Transverse colon (tissue), 4 donors: ENCODE data around the gene SLC23A1. TPM values are rescaled to one million over a fixed set of nuclear protein-coding genes. Genes with fewer than 3 reads are reported as not detected.

ENCODE experiments used
- DNase-seq: peaks from one replicate; pipeline ENCODE4 v3.0.0-alpha.2; 2019
- H3K27ac ChIP-seq, 4 donors: fragments of 200-600 bp; sonication (generic); 2 replicates each; pipeline ENCODE4 v1.5.1; 2016 to 2018; ENCODE audit warnings: inconsistent platforms in 4 of 4
- H3K27me3 ChIP-seq: fragments of 200-600 bp; sonication (generic); 2 replicates; pipeline ENCODE4 v1.5.1; 2017; ENCODE audit warnings: inconsistent platforms
- H3K36me3 ChIP-seq, 4 donors: fragments of 200-600 bp; sonication (generic); 2 replicates each; pipeline ENCODE4 v1.5.1; 2017 to 2019; ENCODE audit warnings: inconsistent platforms in 4 of 4
- H3K4me1 ChIP-seq, 4 donors: fragments of 200-600 bp; sonication (generic); 2 replicates each; pipeline ENCODE4 v1.5.1; 2017 to 2020; ENCODE audit warnings: inconsistent platforms in 4 of 4
- H3K4me3 ChIP-seq, 4 donors: fragments of 200-600 bp; sonication (generic); 1 replicate in 1 of 4; 2 replicates in 3 of 4; pipeline versions ENCODE4 v1.5.1 to v1.6.1; 2017 to 2019; ENCODE audit warnings: inconsistent platforms in 4 of 4
- H3K9me3 ChIP-seq, 2 donors: fragments of 200-600 bp; sonication (generic); 2 replicates each; pipeline ENCODE4 v1.5.1; 2017 to 2019; ENCODE audit warnings: inconsistent platforms in 2 of 2
- EP300 ChIP-seq: sonication (generic); formaldehyde crosslinking; IDR thresholded peaks from one replicate; pipeline ENCODE4 v1.6.1; 2017; ENCODE audit warnings: antibody characterized with exemption, low read depth
- POLR2A ChIP-seq: fragments of 450-650 bp; IDR thresholded peaks from one replicate; pipeline ENCODE4 v1.6.1; 2016; ENCODE audit warnings: antibody characterized with exemption, mild to moderate bottlenecking, moderate library complexity
- POLR2AphosphoS5 ChIP-seq, 3 donors: sonication (generic); formaldehyde crosslinking; IDR thresholded peaks; one replicate each; pipeline ENCODE4 v1.6.1; 2016; ENCODE audit warnings: antibody characterized with exemption in 3 of 3
- WGBS, 2 donors: methylation state at CpG; one replicate each; pipeline ENCODE4 v1.1.5; 2018; ENCODE audit warnings: low coverage in 1 of 2; 5-methylcytosine and 5-hydroxymethylcytosine counted together
- in situ Hi-C, 4 donors: fragments of 200-750 bp; cut with MboI; loops; one replicate each; pipeline versions ENCODE4 v1.15.0 to v1.15.1; 2017; ENCODE audit warnings: low sequenced_read_pairs in 3 of 4, low pct_ligation_motif_present in 1 of 4, low pct_unique_long_range_greater_than_20kb in 1 of 4
- intact Hi-C: fragments of 100-400 bp; cut with DNase I; formaldehyde crosslinking; loops from one replicate; pipeline ENCODE4 v1.15.1; 2023; ENCODE audit warnings: low total_unique reads
- total RNA-seq, 4 donors: library from RNA; depleted of rRNA; stranded (reverse); fragments of >200 nt; gene quantifications; one replicate each; pipeline ENCODE4 v1.1.0, GENCODE V29; 2016
- TF ChIP-seq, protein P1 (sequence below), 5 experiments: fragments of 200-600 bp in 3 of 5; fragments of 450-650 bp in 2 of 5; sonication (generic) in 3 of 5; IDR thresholded peaks; 1 replicate in 2 of 5; 2 replicates in 3 of 5; pipeline ENCODE4 v1.5.1; 2016 to 2017; ENCODE audit warnings: antibody characterized with exemption in 5 of 5, inconsistent platforms in 3 of 5, mild to moderate bottlenecking in 2 of 5, moderate library complexity in 1 of 5

SLC23A1 gene
- total RNA-seq, 4 donors from 2014 or later, result 0.80 to 9.5 (median 7.4) TPM; not detected in 1

DNA sequence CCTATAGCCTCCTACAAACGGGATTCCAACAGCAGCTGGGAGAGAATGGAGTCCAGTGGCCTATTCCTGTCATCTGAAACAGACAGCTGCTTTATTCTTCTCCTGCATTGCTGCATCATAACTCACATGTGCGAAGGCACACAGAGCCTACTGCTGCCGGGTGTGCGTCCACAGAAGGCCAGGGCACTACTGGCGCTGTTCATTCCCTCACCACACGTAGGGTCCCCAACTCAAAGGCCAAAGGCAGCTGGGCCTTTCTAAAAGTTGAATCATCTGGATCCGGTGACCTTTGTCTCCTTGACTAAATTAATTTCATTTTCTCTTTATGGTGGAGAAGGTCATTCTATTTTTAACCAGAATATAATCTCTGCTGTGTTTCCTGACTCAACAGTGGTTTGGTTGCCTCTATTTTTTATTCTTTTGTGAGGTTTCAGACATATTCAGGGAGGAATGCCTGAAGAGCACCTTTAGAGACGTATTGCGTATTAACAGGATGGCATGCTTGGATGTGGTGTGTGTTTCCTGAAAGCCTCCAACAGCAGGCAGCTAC is 31.6 kb upstream of the SLC23A1 start:
- TF ChIP-seq EP300, result no peak
- no peak for TF ChIP-seq POLR2AphosphoS5 (IDR thresholded peaks at IDR 0.05)
- TF ChIP-seq, protein P1, sequence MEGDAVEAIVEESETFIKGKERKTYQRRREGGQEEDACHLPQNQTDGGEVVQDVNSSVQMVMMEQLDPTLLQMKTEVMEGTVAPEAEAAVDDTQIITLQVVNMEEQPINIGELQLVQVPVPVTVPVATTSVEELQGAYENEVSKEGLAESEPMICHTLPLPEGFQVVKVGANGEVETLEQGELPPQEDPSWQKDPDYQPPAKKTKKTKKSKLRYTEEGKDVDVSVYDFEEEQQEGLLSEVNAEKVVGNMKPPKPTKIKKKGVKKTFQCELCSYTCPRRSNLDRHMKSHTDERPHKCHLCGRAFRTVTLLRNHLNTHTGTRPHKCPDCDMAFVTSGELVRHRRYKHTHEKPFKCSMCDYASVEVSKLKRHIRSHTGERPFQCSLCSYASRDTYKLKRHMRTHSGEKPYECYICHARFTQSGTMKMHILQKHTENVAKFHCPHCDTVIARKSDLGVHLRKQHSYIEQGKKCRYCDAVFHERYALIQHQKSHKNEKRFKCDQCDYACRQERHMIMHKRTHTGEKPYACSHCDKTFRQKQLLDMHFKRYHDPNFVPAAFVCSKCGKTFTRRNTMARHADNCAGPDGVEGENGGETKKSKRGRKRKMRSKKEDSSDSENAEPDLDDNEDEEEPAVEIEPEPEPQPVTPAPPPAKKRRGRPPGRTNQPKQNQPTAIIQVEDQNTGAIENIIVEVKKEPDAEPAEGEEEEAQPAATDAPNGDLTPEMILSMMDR (IDR thresholded peaks at IDR 0.05), result no peak
- TF ChIP-seq POLR2A, result no peak
- no peak for DNase-seq
- Histone ChIP-seq H3K4me3 (no peak overlapping the region), H3K36me3 (no peaks in the 10 kb centered on the region), H3K27ac (peak overlapping the region; percentile 9 to 74 (median 42)), H3K4me1 (peaks cover 41 to 64% (median 43%) of the 10 kb centered on the region in 4 donors), H3K27me3 (no peaks in the 10 kb centered on the region), H3K9me3 (no peaks in the 10 kb centered on the region)
- in situ Hi-C loops, result no loop called here
- 75 to 87% methylated on average over 3 to 9 of the region's 9 CpGs for WGBS, 2 donors
- intact Hi-C loops, result no loop called here

DNA sequence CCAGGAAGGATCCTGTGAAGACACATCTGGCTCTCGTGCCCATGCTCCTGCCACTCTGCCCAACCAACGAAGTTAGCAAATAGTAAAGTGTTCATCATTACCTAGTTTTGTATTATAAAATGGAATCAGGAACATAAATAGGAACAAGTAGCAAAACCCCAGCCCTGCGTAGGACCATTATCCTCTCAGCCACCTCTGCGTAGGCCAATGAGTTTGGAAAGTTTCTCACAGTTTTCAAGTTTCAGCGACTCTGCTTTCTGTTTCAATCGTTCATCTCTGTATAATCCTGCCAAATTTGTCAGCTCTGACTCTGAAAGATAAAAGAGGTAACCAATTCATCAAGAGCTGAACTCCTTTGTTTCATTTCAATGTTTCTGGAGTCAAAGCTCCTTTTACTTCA is 30.9 kb upstream of the SLC23A1 start:
- Histone ChIP-seq H3K4me1 (peaks cover 34 to 57% (median 43%) of the 10 kb centered on the region in 4 donors), H3K27ac (peak overlapping the region in 2 of 4 donors; percentile 57 to 74), H3K27me3 (no peaks in the 10 kb centered on the region), H3K36me3 (no peaks in the 10 kb centered on the region), H3K4me3 (no peak overlapping the region), H3K9me3 (no peaks in the 10 kb centered on the region)
- no peak for DNase-seq
- TF ChIP-seq EP300, result no peak
- TF ChIP-seq, protein P1 (IDR thresholded peaks at IDR 0.05), result no peak
- no peak for TF ChIP-seq POLR2AphosphoS5 (IDR thresholded peaks at IDR 0.05)
- TF ChIP-seq POLR2A, result no peak
- WGBS, 2 donors, result 68 to 73% methylated on average over 4 to 6 of the region's 6 CpGs
- in situ Hi-C loops, result no loop called here
- intact Hi-C loops, result no loop called here

DNA sequence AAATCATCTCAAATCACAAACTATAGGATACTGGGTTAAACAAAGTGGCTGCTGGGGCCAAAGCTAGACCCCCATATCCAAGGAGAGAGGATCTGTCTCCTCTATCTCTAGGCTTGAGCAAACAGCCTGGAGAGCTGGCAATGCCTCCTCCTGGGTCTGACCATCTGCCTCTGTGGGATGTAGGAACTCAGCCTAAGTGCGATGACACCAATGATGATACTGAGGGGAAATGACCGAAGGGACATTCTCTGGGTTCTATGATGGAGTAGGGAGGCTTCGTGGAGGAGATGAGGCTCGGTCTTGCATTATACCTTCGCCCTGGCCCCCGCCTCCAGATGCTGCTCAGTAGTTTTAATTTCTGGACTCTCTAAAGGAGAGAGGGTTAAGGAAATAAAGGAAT is 30.1 kb upstream of the SLC23A1 start:
- DNase-seq, result no peak
- in situ Hi-C loops (no loop called here), intact Hi-C loops (no loop called here)
- no peak for TF ChIP-seq POLR2AphosphoS5 (IDR thresholded peaks at IDR 0.05)
- no peak for TF ChIP-seq EP300
- TF ChIP-seq POLR2A, result no peak
- TF ChIP-seq, protein P1 (IDR thresholded peaks at IDR 0.05), result no peak
- 93 to 96% methylated on average over 4 to 6 of the region's 6 CpGs for WGBS, 2 donors
- peaks cover 34 to 49% (median 40%) of the 10 kb centered on the region in 4 donors for H3K4me1 ChIP-seq
- no peaks in the 10 kb centered on the region for H3K36me3 ChIP-seq
- no peak overlapping the region for H3K27ac ChIP-seq
- H3K4me3 ChIP-seq, result no peak overlapping the region
- no peaks in the 10 kb centered on the region for H3K9me3 ChIP-seq
- no peaks in the 10 kb centered on the region for H3K27me3 ChIP-seq

DNA sequence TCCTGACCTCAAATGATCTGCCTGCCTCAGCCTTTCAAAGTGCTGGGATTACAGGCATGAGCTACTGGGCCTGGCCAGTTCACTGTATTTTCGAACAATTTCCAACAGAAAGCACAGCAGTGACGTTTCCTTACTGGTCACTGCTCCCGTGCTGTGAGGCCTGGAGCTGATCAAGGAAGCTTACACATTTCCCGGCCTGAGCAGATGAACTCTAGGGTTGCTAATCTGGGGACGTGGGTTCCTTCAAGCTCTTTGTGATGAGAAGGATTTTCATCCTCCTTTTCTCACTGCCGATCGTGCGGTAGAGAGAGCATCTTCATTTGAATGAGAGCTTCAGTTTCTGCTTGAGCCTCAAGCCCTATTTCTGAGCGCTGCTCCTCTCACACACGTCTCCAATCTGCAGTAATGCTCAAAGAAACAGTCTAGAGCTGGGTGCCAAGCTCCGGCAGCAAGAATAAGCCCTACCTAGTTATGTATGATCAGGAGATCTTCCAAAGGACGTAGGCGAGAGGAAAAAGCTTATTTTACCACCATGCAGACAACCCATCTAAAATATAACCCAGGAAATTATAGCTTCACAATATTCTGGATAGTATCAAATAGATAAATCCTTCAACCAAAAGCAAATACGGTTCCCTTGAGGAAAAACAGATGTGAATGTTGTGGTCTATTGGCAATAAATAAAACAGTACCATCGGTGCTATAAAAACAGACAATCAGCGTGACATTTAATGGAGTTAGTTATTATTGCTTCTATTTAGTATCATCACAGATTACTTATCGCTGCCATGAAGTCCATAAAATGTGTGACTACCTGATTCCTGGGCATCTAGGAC is 28.1 kb upstream of the SLC23A1 start:
- no peak for DNase-seq
- Histone ChIP-seq H3K36me3 (no peaks in the 10 kb centered on the region), H3K4me3 (no peak overlapping the region), H3K27ac (peak overlapping the region in 3 of 4 donors; percentile 42 to 62 (median 57)), H3K9me3 (no peaks in the 10 kb centered on the region), H3K4me1 (peaks cover 18 to 30% (median 25%) of the 10 kb centered on the region in 4 donors), H3K27me3 (no peaks in the 10 kb centered on the region)
- intact Hi-C loops (no loop called here), in situ Hi-C loops (no loop called here)
- peak; percentile 64 to 96 (median 87) for TF ChIP-seq POLR2AphosphoS5 (IDR thresholded peaks at IDR 0.05)
- no peak for TF ChIP-seq EP300
- 58 to 80% methylated on average over 12 to 17 of the region's 17 CpGs for WGBS, 2 donors
